SHP77 treated with DMSO at 0.1 percent for 48 hours (cell line): ENCODE results near the gene MIA.
"Not testable (repeated sequence)": the region's sequence is repeated elsewhere in the genome, so short reads cannot be mapped to it uniquely, and the experiment has no call there.

Experiments
- DNase-seq: peaks from one replicate; lab custom pipeline; 2025; lab: John Stamatoyannopoulos, UW

MIA gene

GRCh38 chr19:40803857-40804782 is 28.8 kb downstream of the MIA start:
- no peak for DNase-seq

- DNase-seq, result no peak
These were observed 29.5 kb downstream of the MIA start for GRCh38 chr19:40804783-40805242.

- no peak for DNase-seq
These were observed 30.0 kb downstream of the MIA start for GRCh38 chr19:40805258-40805868.

GRCh38 chr19:40806423-40807146 is 31.3 kb downstream of the MIA start:
- DNase-seq, result peak; percentile 43

- no peak for DNase-seq
These were observed 32.1 kb downstream of the MIA start for GRCh38 chr19:40807147-40808020.

GRCh38 chr19:40808021-40808325 is 32.7 kb downstream of the MIA start:
- DNase-seq, result no peak

- DNase-seq, result no peak
These were observed 33.2 kb downstream of the MIA start for GRCh38 chr19:40808497-40808896.

GRCh38 chr19:40809358-40810086 is 34.2 kb downstream of the MIA start:
- no peak for DNase-seq

GRCh38 chr19:40810160-40810559 is 34.8 kb downstream of the MIA start:
- no peak for DNase-seq

GRCh38 chr19:40810649-40811408 is 35.5 kb downstream of the MIA start:
- peak; percentile 27 for DNase-seq

GRCh38 chr19:40811478-40812341 is 36.4 kb downstream of the MIA start:
- DNase-seq, result no peak

GRCh38 chr19:40812571-40812970 is 37.2 kb downstream of the MIA start:
- not testable (repeated sequence) for DNase-seq

GRCh38 chr19:40813182-40813581 is 37.9 kb downstream of the MIA start:
- no peak for DNase-seq

- no peak for DNase-seq
These were observed 39.9 kb downstream of the MIA start for GRCh38 chr19:40815223-40815622.

GRCh38 chr19:40818480-40819399 is 43.4 kb downstream of the MIA start:
- DNase-seq, result peak; percentile 19

- not testable (repeated sequence) for DNase-seq
These were observed 44.3 kb downstream of the MIA start for GRCh38 chr19:40819479-40820234.

GRCh38 chr19:40822161-40822560 is 46.8 kb downstream of the MIA start:
- DNase-seq, result no peak
